Smooth muscle cell (in vitro differentiated cells): Measurements from ENCODE around the gene OR51B2. TPM values are rescaled to one million over a fixed set of nuclear protein-coding genes. Genes with fewer than 3 reads are reported as not detected.

Experiments
- DNase-seq: peaks from one replicate; lab custom pipeline; 2025; ENCODE audit not compliant: unreplicated experiment; lab: John Stamatoyannopoulos, UW
- H2AFZ ChIP-seq: fragments of 200-600 bp; sonication (generic); 2 replicates; pipeline ENCODE4 v1.6.0; 2016; ENCODE audit warnings: antibody characterized with exemption, low read depth, mild to moderate bottlenecking
- H3F3A ChIP-seq: fragments of 200-600 bp; sonication (generic); 2 replicates; pipeline ENCODE4 v1.6.0; 2017; ENCODE audit warnings: antibody characterized with exemption, low read depth
- H3K27ac ChIP-seq: fragments of 200-600 bp; sonication (generic); 2 replicates; pipeline ENCODE4 v1.5.1; 2016; ENCODE audit warnings: low read depth, mild to moderate bottlenecking
- H3K27me3 ChIP-seq: fragments of 200-600 bp; sonication (generic); 2 replicates; pipeline ENCODE4 v1.6.1; 2016; ENCODE audit warnings: low read depth, mild to moderate bottlenecking
- H3K36me3 ChIP-seq: fragments of 200-600 bp; sonication (generic); 2 replicates; pipeline ENCODE4 v1.5.1; 2016; ENCODE audit warnings: low read depth
- H3K4me1 ChIP-seq: fragments of 200-600 bp; sonication (generic); 2 replicates; pipeline ENCODE4 v1.5.1; 2016; ENCODE audit warnings: low read depth
- H3K4me2 ChIP-seq: fragments of 200-600 bp; sonication (generic); 2 replicates; pipeline ENCODE4 v1.6.0; 2016; ENCODE audit warnings: mild to moderate bottlenecking
- H3K4me3 ChIP-seq: fragments of 200-600 bp; sonication (generic); 2 replicates; pipeline ENCODE4 v1.5.1; 2016; ENCODE audit warnings: mild to moderate bottlenecking
- H3K79me2 ChIP-seq: fragments of 200-600 bp; sonication (generic); 2 replicates; pipeline ENCODE4 v1.6.0; 2016; ENCODE audit warnings: low read depth, mild to moderate bottlenecking
- H3K9ac ChIP-seq: fragments of 200-600 bp; sonication (generic); 2 replicates; pipeline ENCODE4 v1.6.0; 2016; ENCODE audit warnings: low read depth
- H3K9me3 ChIP-seq: fragments of 200-600 bp; sonication (generic); replicated peaks from 2 replicates; pipeline ENCODE4 v1.5.1; 2016; ENCODE audit warnings: low read depth
- H4K20me1 ChIP-seq: fragments of 200-600 bp; sonication (generic); 2 replicates; pipeline ENCODE4 v1.6.0; 2016; ENCODE audit warnings: low read depth
- CTCF ChIP-seq: fragments of 200-600 bp; sonication (generic); IDR thresholded peaks from 2 replicates; pipeline ENCODE4 v1.5.1; 2017; ENCODE audit warnings: borderline replicate concordance, mild to moderate bottlenecking, antibody characterized with exemption; ENCODE audit not compliant: insufficient read depth, poor library complexity, severe bottlenecking
- WGBS: methylation state at CpG from one replicate; pipeline ENCODE4 v1.1.7; 2016; ENCODE audit warnings: low lambda C conversion rate; 5-methylcytosine and 5-hydroxymethylcytosine counted together
- polyA plus RNA-seq: library from polyadenylated mRNA; unstranded; fragments of >200 nt; fragmentation: Nextera tagmentation; extraction: Ambion mirVana; gene quantifications from 2 replicates; pipeline ENCODE4 v1.2.1, GENCODE V29; 2016
- total RNA-seq: library from RNA; depleted of rRNA; stranded (reverse); fragments of >200 nt; gene quantifications from 2 replicates; pipeline ENCODE4 v1.2.3, GENCODE V29; 2014

The OR51B2 gene
- total and polyA plus RNA-seq, 2 experiments from 2014 or later, result not detected

GRCh38 chr11:5307256-5308019 is 16.7 kb downstream of the OR51B2 start:
- H3K9ac ChIP-seq, result no peak overlapping the region
- no peaks in the 10 kb centered on the region for H3K4me1 ChIP-seq
- H3K36me3 ChIP-seq, result no peaks in the 10 kb centered on the region
- TF ChIP-seq CTCF, result no peak
- H3F3A ChIP-seq, result no peaks in the 10 kb centered on the region
- no peak overlapping the region for H3K27ac ChIP-seq
- no peak for DNase-seq
- H3K9me3 ChIP-seq, result no peaks in the 10 kb centered on the region
- no peaks in the 10 kb centered on the region for H4K20me1 ChIP-seq
- 87% methylated on average over 2 of the region's 2 CpGs for WGBS
- no peaks in the 10 kb centered on the region for H3K79me2 ChIP-seq
- no peak overlapping the region for H3K4me3 ChIP-seq
- H2AFZ ChIP-seq, result no peak overlapping the region
- H3K4me2 ChIP-seq, result no peak overlapping the region
- H3K27me3 ChIP-seq, result no peaks in the 10 kb centered on the region

- no peak for DNase-seq
- no peak for TF ChIP-seq CTCF
- H3K9me3 ChIP-seq, result no peaks in the 10 kb centered on the region
- H3K4me1 ChIP-seq, result no peaks in the 10 kb centered on the region
- H3K27ac ChIP-seq, result no peak overlapping the region
- H3F3A ChIP-seq, result no peaks in the 10 kb centered on the region
- H3K79me2 ChIP-seq, result no peaks in the 10 kb centered on the region
- H3K4me3 ChIP-seq, result no peak overlapping the region
- no peaks in the 10 kb centered on the region for H4K20me1 ChIP-seq
- no peaks in the 10 kb centered on the region for H3K36me3 ChIP-seq
- 91% methylated on average over 1 of the region's 1 CpG for WGBS
- no peak overlapping the region for H2AFZ ChIP-seq
- H3K9ac ChIP-seq, result no peak overlapping the region
- H3K27me3 ChIP-seq, result no peaks in the 10 kb centered on the region
- H3K4me2 ChIP-seq, result no peak overlapping the region
Measured at GRCh38 chr11:5304046-5304445, 20.1 kb downstream of the OR51B2 start.

GRCh38 chr11:5303626-5304025 is 20.5 kb downstream of the OR51B2 start:
- Histone ChIP-seq H3F3A (no peaks in the 10 kb centered on the region), H3K4me1 (no peaks in the 10 kb centered on the region), H3K9me3 (no peaks in the 10 kb centered on the region), H3K79me2 (no peaks in the 10 kb centered on the region), H3K9ac (no peak overlapping the region), H3K27me3 (no peaks in the 10 kb centered on the region), H3K4me3 (no peak overlapping the region), H3K27ac (no peak overlapping the region), H4K20me1 (no peaks in the 10 kb centered on the region), H3K4me2 (no peak overlapping the region), H2AFZ (no peak overlapping the region), H3K36me3 (no peaks in the 10 kb centered on the region)
- TF ChIP-seq CTCF, result no peak
- 73% methylated on average over 5 of the region's 5 CpGs for whole genome bisulfite sequencing
- DNase-seq, result no peak

GRCh38 chr11:5301846-5302245 is 22.3 kb downstream of the OR51B2 start, which contains the start of gene OR51B4:
Gene OR51B4 (minus strand): TSS chr11:5301946. CDS start chr11:5301946, 0 bp downstream.
- no peaks in the 10 kb centered on the region for H3K4me1 ChIP-seq
- H3K27ac ChIP-seq, result no peak within 1 kb of the TSS
- no peaks in the 10 kb centered on the region for H3K9me3 ChIP-seq
- WGBS, result 95% methylated on average over 2 of the region's 2 CpGs
- H3K9ac ChIP-seq, result no peak within 1 kb of the TSS
- DNase-seq, result no peak
- no peaks in the 10 kb centered on the region for H3K27me3 ChIP-seq
- no peaks in the 10 kb centered on the region for H3K36me3 ChIP-seq
- H3F3A ChIP-seq, result no peaks in the 10 kb centered on the region
- no peaks in the 10 kb centered on the region for H4K20me1 ChIP-seq
- no peak within 1 kb of the TSS for H3K4me3 ChIP-seq
- H2AFZ ChIP-seq, result no peak within 1 kb of the TSS
- H3K4me2 ChIP-seq, result no peak within 1 kb of the TSS
- no peaks in the 10 kb centered on the region for H3K79me2 ChIP-seq
- no peak for TF ChIP-seq CTCF
